ENCODE data around the gene SLC29A2.
A peak's percentile ranks its signal among the peaks of the same experiment; 100 is the strongest.
"Not testable (repeated sequence)": the region's sequence is repeated elsewhere in the genome, so short reads cannot be mapped to it uniquely, and the experiment has no call there.

Gene SLC29A2

GRCh38 chr11:66332371-66333219, 39.0 kb downstream of the SLC29A2 start:
- DNase-seq: no peak

GRCh38 chr11:66331542-66332370, 39.8 kb downstream of the SLC29A2 start:
- no peak for DNase-seq

- DNase-seq: no peak
Observed at GRCh38 chr11:66330931-66331330, 40.6 kb downstream of the SLC29A2 start.

GRCh38 chr11:66329165-66329673, 42.3 kb downstream of the SLC29A2 start:
- no peak for DNase-seq

- peak; percentile 67 for DNase-seq
Observed at GRCh38 chr11:66328302-66329144, 43.0 kb downstream of the SLC29A2 start.

- DNase-seq: no peak
Observed at GRCh38 chr11:66328031-66328301, 43.6 kb downstream of the SLC29A2 start.

GRCh38 chr11:66327171-66328030, 44.2 kb downstream of the SLC29A2 start:
- no peak for DNase-seq

- DNase-seq: no peak
Observed at GRCh38 chr11:66326261-66327111, 45.1 kb downstream of the SLC29A2 start.

- DNase-seq: no peak
Observed at GRCh38 chr11:66325263-66325671, 46.3 kb downstream of the SLC29A2 start.

GRCh38 chr11:66324664-66325063, 46.9 kb downstream of the SLC29A2 start:
- DNase-seq: no peak

GRCh38 chr11:66323684-66324083, 47.9 kb downstream of the SLC29A2 start:
- DNase-seq: no peak

- no peak for DNase-seq
Observed at GRCh38 chr11:66322732-66323427, 48.7 kb downstream of the SLC29A2 start.

- no peak for DNase-seq
Observed at GRCh38 chr11:66321606-66322005, 50.0 kb downstream of the SLC29A2 start.

GRCh38 chr11:66320748-66321147, 50.8 kb downstream of the SLC29A2 start:
- DNase-seq: not testable (repeated sequence)

GRCh38 chr11:66320289-66320688, 51.3 kb downstream of the SLC29A2 start:
- not testable (repeated sequence) for DNase-seq

GRCh38 chr11:66318600-66318970, 53.0 kb downstream of the SLC29A2 start:
- no peak for DNase-seq

GRCh38 chr11:66317723-66318599, 53.6 kb downstream of the SLC29A2 start:
- DNase-seq: no peak

- no peak for DNase-seq
Observed at GRCh38 chr11:66317322-66317722, 54.2 kb downstream of the SLC29A2 start.

GRCh38 chr11:66316849-66317251, 54.7 kb downstream of the SLC29A2 start, which contains the start of gene CD248:
Gene CD248 (minus strand): TSS chr11:66317044. CDS start chr11:66317027, 17 bp downstream.
- no peak for DNase-seq

All from activated effector memory CD4-positive, alpha-beta T cell treated with Interleukin-2 at 50 U/mL for 16 hours (primary cell).